HG02588 (cell line): ENCODE results near the gene SPTBN5.

ENCODE experiments used
- ATAC-seq: cut with Tn5 transposase; IDR thresholded peaks from one replicate; pipeline ENCODE4 v1.9.1; 2021; ENCODE audit warnings: mild to moderate bottlenecking, moderate library complexity; ENCODE audit not compliant: unreplicated experiment

Gene SPTBN5

DNA sequence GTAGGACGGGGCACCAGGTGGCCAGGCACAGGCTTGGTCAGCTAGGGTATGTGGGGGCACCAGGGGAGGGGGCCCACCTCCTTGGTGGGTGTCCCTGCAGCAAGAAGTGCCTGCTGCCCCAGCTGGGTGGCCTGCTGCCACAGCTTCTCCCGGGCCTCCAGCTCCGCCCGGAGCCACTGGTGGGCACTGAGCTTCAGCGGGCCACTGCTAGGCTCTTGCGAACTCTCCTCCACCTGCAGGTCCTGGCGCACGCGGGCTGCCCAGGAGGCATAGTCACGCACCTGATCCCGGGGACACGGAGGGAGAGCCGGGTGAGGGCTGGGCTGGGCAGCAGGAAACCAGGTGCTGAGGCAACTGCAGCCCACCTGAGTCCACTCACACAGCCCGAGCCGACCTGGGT, 25.5 kb downstream of the SPTBN5 start:
- ATAC-seq: no peak

DNA sequence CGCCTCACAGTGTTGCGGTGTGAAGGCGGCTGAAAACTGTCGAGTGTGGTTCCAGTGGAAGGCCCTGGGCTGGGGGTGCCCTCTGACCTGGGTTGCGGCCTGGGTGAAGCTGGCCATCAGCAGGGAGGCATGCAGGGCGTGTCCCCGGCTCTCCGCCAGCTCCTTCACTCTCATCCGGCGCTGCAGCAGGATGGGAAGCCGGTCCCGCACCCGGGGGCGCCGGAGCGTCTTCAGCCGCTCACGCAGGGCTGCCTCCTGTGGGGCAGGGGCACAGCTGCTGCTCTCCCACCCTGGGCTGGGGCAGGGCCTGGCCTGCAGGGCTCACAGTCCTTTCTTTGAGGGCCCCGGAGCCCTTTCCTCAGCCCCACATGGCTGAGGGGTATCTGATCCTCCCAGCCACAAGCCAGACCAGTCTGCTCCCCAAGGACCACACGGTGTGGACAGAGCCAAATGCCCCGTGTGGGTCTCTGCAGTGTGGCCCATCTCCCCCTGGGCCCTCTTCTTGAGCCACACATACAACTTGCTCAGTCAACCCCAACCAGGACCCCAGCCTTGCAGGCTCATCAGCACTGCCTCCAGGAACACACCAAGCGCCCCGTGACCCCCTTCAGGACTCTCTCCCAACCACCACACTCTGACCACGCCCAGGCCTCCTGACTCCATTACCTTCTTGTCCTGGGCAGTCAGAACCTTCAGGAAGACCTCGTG, 26.8 kb downstream of the SPTBN5 start:
- ATAC-seq: no peak

DNA sequence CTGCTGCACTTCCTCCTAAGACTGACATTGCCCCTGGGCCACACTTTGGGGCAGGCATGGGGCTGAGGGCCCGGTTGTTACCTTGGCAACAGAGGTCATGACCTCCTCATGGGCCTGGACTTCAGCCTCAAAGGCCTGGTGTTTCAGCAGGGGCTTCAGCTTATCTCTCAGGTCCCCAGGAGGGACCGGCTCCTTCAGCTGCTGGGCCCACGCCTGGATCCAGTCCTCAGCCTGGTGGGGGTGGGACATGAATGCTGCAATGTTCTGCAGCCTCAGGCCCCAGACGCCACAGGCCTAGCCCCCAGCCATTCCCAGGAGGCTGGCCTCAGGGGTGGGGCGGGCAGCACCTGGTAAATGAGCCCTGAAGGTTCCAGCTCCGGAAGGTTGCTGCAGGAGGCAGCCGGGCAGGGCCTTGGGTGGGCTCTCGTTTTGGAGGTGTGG, 27.6 kb downstream of the SPTBN5 start:
- no peak for ATAC-seq

DNA sequence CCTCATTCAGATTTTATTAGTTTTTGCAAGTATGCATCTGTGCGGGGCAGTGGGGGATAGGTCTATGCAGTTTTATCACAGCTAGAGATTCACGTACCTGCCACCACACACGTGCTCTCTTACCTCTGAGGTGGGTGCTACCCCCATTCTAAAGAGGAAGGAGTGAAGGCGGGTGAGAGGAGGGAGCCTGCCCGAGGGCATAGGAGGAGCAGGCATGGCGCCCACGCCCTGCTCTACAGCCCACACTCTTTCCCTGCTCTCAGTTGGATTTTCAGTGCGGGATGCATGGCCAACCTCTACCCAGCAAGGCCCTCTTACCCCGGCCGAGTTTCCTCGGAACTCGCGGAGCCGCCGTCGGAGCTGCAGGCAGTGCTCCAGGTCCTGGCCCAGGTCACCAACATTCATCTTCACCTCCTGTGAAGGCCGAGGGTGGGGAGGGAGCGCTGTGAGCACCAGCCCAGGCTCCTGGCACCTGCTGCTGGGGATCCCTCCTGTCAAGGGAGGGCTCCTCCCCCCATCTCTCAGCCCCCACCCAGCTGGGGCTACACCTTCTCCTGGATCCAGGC, 28.3 kb downstream of the SPTBN5 start:
- ATAC-seq: no peak

DNA sequence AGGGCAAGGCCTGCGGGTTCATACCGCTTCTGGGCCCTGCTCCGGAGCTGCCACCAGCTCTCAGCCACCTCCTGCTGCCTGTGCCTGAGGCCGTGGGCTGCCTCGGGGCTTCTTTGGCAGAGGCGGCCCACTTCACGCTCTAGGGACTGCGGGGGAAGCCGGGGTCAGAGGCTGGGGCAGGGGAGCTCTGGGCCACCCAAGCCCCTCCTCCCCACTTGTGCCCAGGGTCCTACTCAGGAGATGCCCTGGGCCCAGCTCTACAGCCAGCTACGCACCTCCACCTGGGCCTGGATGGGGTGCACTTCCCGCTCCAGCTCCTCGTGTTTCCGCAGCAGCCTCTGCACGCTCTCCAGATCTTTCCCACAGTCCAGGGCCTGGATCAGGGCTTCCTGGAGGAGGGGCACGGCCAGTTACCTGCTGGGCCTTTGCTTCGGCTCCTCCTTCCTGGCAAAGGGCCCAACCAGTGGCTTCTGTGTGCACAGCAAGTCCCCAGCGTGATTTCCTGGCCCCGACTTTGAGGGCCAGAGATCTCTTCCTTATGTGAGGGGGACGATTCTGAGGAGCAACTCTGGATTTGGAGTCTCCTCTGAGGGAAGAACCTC, 31.2 kb downstream of the SPTBN5 start:
- no peak for ATAC-seq

DNA sequence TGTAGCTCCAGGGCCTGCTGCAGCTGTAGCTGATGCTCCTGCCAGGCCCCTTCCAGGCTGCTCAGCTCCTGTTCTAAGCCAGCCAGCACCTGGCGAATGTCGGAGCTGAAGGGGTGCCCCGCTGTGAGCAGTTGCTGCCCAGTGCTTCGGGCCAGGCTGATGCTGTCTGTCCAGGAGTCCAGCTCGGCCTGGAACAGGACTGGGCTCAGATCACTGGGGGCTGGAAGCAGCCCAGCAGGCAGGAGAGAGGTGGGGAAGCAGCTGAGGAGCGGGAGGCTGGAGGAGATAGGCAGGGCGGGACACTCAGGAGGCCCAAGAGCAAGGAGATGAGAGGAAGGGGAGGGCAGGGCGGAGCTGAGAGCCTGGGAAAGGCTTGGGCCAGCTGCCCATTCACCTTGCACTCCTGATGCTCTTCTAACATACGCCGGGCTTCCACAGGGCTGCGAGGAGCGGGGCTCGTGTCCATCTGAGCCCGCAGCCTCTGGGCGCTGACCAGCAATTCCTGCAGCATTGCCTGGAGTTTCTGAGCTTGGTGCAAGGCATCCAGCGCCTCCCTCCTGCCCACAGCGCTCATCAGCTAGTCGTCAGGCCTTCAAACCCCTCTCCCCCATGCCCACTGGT, 32.0 kb downstream of the SPTBN5 start:
- ATAC-seq: no peak

DNA sequence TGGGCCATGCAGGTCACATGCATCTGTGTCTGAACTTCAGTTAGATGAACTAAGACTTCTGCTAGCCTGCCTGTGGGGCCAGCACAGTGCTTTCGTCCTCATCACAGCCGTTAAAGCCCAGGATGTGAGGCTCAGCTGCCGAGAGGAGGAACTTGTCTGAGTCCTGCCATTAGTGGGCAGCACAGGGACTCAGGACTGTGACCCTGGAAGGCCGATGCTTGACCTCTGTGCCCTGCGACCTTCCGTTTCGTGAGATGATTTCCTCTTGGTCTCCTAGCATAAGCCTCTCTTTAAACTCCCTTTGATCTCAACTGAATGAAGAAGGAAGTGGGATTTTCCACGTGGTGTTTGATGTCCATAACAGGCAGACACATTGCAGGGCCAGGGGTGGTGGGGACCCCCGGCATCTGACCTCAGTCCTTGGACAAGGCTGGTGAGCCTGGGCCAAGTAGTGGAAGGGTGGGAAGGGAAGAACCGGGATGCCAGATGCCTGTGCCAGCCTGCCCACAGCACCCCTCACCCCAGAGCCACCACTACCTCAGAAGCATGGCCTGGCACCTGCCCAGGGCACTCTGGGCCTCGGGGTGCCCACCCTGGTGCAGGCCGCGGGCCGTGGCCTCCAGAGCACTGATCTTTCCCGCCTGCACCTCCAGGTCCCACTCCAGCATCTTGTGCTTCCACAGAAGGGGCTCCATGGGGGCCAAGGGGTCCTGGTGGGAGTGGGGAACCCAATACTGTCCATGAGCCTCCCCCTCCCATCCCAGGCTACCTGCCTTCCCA, 33.6 kb downstream of the SPTBN5 start:
- no peak for ATAC-seq

DNA sequence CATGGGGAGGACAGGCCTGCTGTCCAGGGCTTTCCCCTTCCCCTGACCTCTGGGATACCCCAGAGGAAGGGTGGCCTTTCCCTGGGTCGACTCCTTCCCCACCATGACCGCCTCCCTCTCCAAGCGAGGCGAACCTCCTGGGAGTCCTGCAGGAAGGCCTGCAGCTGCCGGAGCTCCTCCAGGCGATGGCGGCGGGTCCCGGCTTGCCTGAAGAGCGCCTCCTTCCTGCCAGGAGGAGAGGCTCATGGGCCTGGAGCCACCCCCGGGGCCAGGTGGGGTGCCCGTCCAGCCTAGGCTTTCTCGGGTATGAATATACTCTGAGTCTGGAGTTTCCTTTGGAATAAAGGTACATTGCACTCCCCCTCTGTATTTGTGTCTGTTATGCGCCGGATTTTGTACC, 35.1 kb downstream of the SPTBN5 start:
- no peak for ATAC-seq

DNA sequence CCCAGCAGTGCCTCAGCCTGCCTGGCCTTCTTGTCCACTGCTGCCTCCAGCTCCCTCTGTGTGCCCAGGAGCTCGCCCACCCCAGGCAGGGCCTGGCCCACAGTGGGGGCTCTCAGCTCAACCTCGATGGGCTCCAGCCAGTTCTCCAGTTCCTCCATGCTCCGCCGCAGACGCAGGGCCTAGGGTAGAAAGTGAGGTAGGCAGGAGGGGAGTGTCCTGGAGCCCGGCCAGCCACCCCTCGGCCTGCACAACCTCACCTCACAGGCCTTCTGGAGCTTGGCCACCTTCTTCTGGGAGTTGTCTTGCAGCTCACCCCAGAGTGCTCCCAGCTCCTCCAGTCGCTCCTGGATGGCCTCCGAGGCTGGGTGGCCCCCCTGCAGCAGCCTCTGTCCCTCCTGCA, 36.5 kb downstream of the SPTBN5 start:
- ATAC-seq: no peak

DNA sequence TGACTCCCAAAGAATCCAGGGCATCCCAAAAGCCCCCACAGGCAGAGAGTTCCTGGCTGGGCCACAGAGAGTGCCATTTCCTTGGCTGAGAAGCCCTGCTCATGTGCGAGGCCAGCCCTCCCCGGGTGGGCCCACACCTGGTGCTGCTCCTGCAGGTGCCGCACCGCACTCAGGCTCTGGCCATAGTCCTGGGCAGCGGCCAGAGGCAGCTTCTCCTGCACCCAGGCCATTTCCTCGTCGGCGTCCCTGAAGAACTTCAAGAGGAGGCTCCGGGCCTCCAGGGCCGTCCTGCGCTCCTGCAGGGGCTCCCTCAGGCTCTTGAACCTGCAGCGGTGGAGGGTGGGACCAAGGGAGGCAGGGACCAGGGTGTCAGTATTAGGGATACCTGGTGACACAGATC, 37.1 kb downstream of the SPTBN5 start:
- ATAC-seq: no peak

DNA sequence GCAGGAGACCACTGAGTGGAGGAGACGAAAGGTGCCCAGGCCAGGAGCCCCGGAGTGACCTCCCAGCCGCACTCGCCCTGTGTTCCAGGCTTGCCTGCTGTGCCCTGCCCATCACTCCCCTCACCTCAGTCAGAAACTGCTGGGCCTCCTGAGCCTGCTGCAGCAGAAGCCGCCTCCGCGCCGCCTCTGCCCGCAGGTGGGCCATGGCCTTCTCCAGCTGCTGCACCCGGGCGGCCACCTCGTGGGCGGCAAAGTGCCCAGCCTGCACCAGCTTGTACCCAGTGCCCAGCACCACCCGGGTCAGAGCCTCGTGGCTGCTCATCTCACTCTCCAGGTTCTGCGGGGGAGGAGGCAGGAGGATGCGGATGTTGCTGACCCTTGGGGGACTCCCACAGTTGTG, 37.6 kb downstream of the SPTBN5 start:
- ATAC-seq: no peak

DNA sequence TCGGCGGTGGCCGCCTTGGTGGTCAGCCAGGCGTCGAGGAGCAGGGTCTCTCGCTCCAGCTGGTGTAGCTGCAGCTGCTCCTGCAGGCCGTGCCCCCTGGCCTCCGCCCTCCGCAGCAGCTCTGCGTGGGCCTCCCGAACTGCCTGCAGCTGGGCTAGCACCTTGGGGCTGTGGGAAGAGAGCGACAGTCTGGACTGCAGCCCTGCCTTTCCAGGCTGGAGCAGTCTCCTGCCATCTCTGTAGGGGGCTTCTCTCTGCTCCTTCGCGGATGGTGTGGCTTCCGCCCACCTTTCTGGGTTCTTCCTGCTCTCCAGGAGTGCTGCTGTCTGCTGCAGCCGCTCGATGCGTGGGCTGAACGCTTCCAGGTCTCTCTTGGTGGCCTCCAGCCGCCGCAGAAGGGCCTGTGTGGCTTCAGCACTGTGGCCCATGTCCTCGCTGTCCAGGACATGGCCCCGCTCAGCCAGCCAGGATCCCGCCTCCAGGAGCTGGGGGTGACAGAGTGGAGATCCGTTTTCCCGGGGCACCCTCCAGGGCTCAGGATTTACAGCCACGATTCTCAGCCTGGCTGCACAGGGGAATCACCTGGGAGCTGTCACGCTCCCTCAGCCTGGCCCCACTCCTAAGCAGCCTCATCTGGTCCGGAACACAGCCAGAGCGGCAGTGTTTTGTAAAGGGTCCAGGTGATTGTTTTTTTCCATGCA, 38.4 kb downstream of the SPTBN5 start:
- ATAC-seq: no peak

DNA sequence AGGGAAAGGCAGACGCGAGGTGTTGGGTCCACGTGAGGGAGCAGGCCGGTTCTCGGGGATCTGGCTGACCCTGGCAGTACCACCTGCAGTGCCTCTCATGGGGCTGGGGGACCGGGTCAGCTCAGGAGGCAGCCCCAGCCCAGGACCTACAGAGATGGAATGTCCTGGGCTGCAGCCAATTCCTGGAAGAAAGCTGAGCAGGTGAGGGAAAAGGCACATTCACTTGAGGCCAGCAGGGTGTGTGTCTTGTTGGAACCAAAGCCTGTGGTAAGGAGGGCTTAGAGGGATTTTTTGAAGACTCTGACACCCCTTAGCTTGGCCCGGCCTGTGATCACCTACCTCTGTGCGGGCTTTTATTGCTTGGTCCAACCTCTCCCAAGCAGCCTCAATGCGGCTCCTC, 39.4 kb downstream of the SPTBN5 start:
- ATAC-seq: no peak

DNA sequence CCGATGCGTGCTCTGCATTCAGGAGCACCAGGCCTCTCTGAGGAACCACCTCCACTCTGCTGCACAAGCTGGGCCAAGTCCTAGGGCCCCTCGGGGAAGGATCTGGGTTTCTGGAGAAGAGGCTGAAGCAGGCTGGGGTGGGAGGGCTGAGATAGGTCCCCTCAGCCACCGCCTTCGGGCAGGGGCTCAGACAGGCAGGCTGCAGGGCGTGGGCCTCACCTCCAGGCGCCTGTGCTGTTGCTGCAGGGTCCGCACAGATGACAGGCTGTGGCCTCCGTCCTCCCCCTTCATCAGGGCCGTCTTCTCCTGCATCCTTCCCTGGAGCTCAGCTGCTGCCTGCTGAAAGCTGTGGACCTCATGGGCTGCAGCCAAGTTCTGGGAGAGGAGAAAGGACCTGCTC, 40.0 kb downstream of the SPTBN5 start:
- no peak for ATAC-seq

DNA sequence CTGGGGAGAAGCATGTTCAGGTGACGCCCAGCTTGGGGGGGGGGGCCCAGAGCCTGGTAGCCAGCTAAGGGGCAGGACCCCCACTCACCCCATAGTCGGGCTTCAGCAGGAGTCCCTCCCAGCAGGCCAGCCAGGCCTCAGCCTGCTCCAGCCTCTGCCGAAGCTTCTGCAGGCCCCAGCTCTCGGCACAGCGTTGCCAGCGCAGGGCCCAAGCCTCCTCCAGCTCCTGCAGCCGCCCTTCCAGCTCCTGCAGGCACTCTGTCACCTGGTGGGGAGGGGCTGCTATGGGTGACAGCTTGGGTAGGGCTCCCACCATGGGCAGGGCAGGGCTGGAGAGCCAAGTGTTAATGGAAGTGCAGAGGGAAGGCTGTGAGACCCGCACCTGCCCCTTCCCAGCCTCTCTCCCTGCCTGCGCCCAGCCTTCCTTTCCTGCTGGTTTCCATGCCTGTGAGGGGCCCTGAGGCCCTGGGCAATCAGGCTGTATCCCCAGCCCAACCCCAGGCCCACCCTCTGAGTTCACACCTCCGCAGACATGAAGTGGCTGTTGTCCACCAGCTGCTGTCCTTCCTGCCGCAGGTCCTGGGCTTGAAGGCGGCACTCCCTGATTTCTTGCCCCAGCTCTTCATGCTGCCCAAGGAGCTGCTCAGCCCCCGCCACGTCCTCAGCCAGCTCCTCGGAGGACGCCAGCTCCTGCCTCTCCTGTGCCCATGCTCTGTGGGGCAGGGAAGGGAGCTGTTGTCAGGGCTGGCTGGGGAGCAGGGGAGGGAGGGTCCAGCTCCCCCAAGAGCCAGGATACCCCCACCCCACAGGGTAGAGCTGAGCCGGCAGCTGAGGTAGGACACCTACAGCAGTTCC, 40.9 kb downstream of the SPTBN5 start:
- no peak for ATAC-seq

DNA sequence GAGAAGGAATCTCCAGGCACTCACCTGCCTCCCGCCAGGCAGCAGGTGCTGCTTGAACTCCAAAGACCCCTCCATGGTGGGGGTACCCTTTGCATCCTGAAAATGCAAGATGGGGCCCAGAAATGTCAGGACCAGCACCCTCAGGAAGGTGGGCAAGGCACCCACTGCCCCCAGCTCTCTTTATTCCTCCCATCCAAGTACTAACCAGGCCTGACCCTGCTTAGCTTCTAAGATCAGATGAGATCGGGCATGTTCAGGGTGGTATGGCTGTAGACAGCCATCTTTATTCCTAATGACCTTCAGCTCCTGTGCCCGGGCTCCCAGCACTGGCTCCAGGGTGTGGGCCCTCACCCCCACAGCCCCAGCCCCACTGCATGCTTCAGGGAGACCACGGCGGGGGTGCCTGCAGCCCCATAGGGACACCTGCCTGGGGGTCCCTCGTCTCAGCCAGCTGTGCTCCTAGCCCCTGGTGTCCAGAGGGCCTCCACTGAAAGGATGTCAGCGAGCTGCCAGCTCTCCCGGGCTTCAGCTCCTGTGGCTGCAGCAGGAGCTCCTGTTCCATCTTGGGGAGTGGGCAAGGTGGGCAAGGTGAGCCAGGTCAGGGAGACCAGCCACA, 42.0 kb downstream of the SPTBN5 start:
- no peak for ATAC-seq

DNA sequence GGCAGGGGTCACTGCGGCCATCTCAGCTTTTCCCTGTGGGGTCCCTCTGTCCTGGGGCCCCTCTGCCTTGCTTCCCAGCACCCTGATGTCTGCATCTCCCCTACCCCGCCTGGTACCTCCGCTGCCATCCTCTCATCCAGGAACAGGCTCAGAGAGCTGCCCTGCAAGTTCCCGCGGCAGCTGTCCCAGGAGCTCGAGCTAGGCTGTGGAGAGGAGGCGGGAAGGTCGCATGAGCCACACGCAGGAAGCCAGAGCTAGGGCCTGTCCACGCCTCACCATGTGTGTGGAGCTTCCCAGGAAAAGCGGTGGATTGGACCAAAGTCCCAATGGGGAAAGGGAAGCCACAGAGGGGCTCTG, 42.7 kb downstream of the SPTBN5 start:
- no peak for ATAC-seq

DNA sequence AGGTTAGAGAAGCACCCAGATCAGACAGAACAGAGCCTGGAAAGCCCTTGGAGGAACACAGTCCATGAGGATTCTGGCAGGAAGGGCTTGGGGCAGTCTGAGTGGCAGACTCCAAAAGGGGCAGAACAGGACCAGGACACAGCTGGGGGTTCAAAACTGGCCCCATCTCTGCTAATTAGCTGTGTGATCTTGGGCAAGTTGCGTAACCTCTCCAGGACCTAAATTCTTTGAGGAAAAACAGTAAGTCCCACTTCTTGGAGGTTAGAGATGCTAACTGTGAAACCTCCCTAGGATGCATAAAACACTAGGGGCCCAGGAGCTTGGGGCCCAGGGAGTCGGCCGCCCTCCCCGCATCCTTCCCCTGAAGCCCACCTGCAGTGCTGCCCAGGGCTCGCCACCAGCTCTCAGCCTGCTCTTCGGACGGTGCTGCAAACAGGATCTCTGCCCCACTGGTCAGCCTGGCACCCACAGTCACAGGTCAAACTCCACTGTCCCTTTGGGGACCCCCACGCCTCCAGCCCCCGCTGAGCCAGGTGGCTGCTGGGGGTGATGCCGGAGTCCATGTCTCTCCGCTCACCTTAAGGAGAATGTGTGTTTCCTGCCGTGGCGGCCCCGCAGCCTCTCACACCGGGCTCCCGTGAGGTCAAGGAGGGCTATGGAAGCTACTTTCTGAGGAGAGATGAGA, 43.2 kb downstream of the SPTBN5 start:
- no peak for ATAC-seq

DNA sequence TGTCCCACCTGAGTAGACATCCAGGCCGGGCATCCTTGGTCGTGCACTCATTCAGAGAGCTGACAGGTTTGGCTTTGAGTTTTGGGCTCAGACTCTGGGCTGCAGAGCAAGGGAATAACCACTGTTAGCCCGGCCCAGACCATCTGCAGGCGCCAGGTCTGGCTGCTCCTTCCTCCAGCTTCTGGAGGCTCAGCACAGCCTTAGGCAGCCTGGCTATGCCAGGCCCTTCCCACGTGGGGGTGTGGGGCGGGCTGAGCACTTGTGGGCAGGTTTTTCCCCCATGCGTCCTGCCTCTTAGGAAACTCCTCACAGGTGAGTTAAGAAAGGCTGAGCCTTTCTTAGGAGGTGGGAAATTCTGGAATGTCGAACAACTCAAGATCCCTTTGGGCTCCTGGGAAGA, 44.0 kb downstream of the SPTBN5 start:
- ATAC-seq: no peak
